ENCODE measurements around the gene NIPSNAP3A.

The NIPSNAP3A gene

GRCh38 chr9:104794070-104794469, 46.6 kb downstream of the NIPSNAP3A start:
- H3K27ac ChIP-seq (ENCODE audit: low read depth, low read length): no peak overlapping the region
- H3K36me3 ChIP-seq (ENCODE audit: insufficient read depth, low read length): peaks cover 96% of the 10 kb centered on the region
- H3K4me3 ChIP-seq (ENCODE audit: low read depth in 1 of 2, low read length in 2 of 2): no peak overlapping the region
- no peaks in the 10 kb centered on the region for H3K9me3 ChIP-seq (ENCODE audit: low read length)
- no peaks in the 10 kb centered on the region for H3K27me3 ChIP-seq (ENCODE audit: control insufficient read depth in 1 of 2, insufficient read depth in 2 of 2, low read length in 2 of 2)
- no peaks in the 10 kb centered on the region for H3K4me1 ChIP-seq (ENCODE audit: insufficient read depth, low read length)
- no peak overlapping the region for H3K9ac ChIP-seq (ENCODE audit: low read length)

DNA sequence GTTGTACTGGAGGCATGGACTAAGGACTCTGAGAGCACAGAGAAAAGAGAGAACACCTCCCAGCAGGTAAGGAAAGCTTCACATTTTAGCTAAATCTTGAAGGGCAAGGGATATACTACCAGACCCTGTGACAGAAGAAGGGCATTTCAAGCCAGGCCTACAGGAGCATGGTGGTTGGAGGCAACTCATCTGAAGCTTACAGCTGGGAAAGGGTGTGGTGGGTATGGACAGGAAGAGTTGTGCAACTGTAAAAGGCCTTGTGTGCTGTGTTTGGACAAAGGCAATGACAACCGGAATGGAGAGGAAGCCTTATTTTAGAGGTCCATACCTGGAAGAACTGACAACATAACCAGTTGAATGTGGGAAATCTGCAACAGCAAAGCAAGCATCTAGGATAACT, 47.6 kb downstream of the NIPSNAP3A start:
- H3K9ac ChIP-seq (ENCODE audit: low read length): no peak overlapping the region
- no peak overlapping the region for H3K27ac ChIP-seq (ENCODE audit: low read depth, low read length)
- H3K4me1 ChIP-seq (ENCODE audit: insufficient read depth, low read length): no peaks in the 10 kb centered on the region
- no peaks in the 10 kb centered on the region for H3K27me3 ChIP-seq (ENCODE audit: control insufficient read depth in 1 of 2, insufficient read depth in 2 of 2, low read length in 2 of 2)
- H3K9me3 ChIP-seq (ENCODE audit: low read length): no peaks in the 10 kb centered on the region
- H3K4me3 ChIP-seq (ENCODE audit: low read depth in 1 of 2, low read length in 2 of 2): no peak overlapping the region
- peaks cover 95% of the 10 kb centered on the region for H3K36me3 ChIP-seq (ENCODE audit: insufficient read depth, low read length)

DNA sequence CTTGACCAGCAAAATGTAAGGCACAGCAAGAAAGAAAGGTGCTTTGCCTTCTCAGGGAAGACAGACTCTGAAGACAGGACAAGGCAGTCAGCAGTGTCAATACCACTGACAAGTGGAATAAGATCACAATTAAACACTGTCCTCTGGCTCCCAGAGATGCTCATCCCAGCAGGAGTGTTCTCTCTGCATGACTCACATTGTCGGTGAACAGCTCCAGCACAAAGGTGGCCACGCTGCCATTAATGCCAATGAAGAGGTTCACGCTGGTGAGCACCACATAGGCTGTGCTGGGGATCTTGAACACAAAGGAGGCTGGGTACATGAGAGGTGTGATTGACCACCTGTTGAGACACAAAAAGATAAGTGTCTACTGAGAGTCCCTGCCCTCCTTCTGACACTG, 48.4 kb downstream of the NIPSNAP3A start:
- Histone ChIP-seq H3K9me3 (ENCODE audit: low read length) (no peaks in the 10 kb centered on the region), H3K27ac (ENCODE audit: low read depth, low read length) (no peak overlapping the region), H3K4me1 (ENCODE audit: insufficient read depth, low read length) (no peaks in the 10 kb centered on the region), H3K27me3 (ENCODE audit: control insufficient read depth in 1 of 2, insufficient read depth in 2 of 2, low read length in 2 of 2) (no peaks in the 10 kb centered on the region), H3K9ac (ENCODE audit: low read length) (no peak overlapping the region), H3K36me3 (ENCODE audit: insufficient read depth, low read length) (peaks cover 95% of the 10 kb centered on the region), H3K4me3 (ENCODE audit: low read depth in 1 of 2, low read length in 2 of 2) (no peak overlapping the region)

- no peak overlapping the region for H3K4me3 ChIP-seq (ENCODE audit: low read depth in 1 of 2, low read length in 2 of 2)
- no peak overlapping the region for H3K27ac ChIP-seq (ENCODE audit: low read depth, low read length)
- H3K36me3 ChIP-seq (ENCODE audit: insufficient read depth, low read length): peaks cover 90% of the 10 kb centered on the region
- H3K4me1 ChIP-seq (ENCODE audit: insufficient read depth, low read length): no peaks in the 10 kb centered on the region
- H3K27me3 ChIP-seq (ENCODE audit: control insufficient read depth in 1 of 2, insufficient read depth in 2 of 2, low read length in 2 of 2): no peaks in the 10 kb centered on the region
- H3K9ac ChIP-seq (ENCODE audit: low read length): no peak overlapping the region
- no peaks in the 10 kb centered on the region for H3K9me3 ChIP-seq (ENCODE audit: low read length)
These were observed 50.9 kb downstream of the NIPSNAP3A start for GRCh38 chr9:104798209-104798995.

GRCh38 chr9:104800068-104800785, 52.7 kb downstream of the NIPSNAP3A start:
- Histone ChIP-seq H3K27me3 (ENCODE audit: control insufficient read depth in 1 of 2, insufficient read depth in 2 of 2, low read length in 2 of 2) (no peaks in the 10 kb centered on the region), H3K4me1 (ENCODE audit: insufficient read depth, low read length) (no peaks in the 10 kb centered on the region), H3K9me3 (ENCODE audit: low read length) (no peaks in the 10 kb centered on the region), H3K36me3 (ENCODE audit: insufficient read depth, low read length) (peaks cover 94% of the 10 kb centered on the region), H3K27ac (ENCODE audit: low read depth, low read length) (no peak overlapping the region), H3K4me3 (ENCODE audit: low read depth in 1 of 2, low read length in 2 of 2) (no peak overlapping the region), H3K9ac (ENCODE audit: low read length) (no peak overlapping the region)

- Histone ChIP-seq H3K9ac (ENCODE audit: low read length) (no peak overlapping the region), H3K27me3 (ENCODE audit: control insufficient read depth in 1 of 2, insufficient read depth in 2 of 2, low read length in 2 of 2) (no peaks in the 10 kb centered on the region), H3K4me3 (ENCODE audit: low read depth in 1 of 2, low read length in 2 of 2) (no peak overlapping the region), H3K4me1 (ENCODE audit: insufficient read depth, low read length) (no peaks in the 10 kb centered on the region), H3K9me3 (ENCODE audit: low read length) (no peaks in the 10 kb centered on the region), H3K36me3 (ENCODE audit: insufficient read depth, low read length) (peaks cover 94% of the 10 kb centered on the region), H3K27ac (ENCODE audit: low read depth, low read length) (no peak overlapping the region)
These were observed 54.6 kb downstream of the NIPSNAP3A start for GRCh38 chr9:104802110-104802509.

DNA sequence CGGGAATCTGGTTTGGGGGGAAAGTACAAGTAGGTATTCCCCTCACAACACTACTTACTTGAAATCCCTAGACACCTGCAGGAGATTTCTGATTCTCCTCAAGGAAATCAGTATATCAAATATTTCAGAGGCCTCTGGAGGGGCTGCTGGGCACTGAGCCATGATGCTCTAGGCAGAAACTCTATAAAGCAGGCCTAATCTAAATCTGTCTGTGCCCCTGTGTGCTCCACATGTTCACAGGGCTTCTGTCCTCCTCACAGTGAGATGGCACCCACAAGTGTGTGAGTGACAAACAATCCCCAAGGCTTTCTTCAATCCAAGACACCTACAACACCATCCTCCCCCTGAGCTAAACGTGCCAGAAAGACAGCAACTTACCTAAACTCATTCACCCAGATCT, 55.4 kb downstream of the NIPSNAP3A start:
- Histone ChIP-seq H3K27ac (ENCODE audit: low read depth, low read length) (no peak overlapping the region), H3K9ac (ENCODE audit: low read length) (no peak overlapping the region), H3K36me3 (ENCODE audit: insufficient read depth, low read length) (peaks cover 88% of the 10 kb centered on the region)

DNA sequence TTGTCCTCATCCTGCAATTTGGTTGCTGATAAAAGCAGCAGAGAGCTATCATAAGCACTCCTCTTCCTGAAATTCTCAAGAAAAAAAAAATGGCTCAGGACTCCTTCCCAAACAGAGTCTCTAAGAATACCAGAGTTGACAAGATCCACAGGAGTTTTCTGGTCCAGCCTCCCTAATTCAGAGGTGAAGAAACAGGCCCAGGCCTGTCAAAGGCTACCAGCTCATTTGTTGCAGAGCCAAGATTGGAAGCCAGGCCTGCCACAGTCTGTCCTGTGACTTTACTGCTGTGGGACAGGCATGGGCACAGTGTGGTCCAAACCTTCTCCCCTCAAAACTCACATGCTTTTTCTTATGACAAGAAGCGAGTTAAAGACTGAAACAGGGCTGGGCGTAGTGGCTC, 58.0 kb downstream of the NIPSNAP3A start:
- Histone ChIP-seq H3K9me3 (ENCODE audit: low read length) (no peaks in the 10 kb centered on the region), H3K27ac (ENCODE audit: low read depth, low read length) (no peak overlapping the region), H3K27me3 (ENCODE audit: control insufficient read depth in 1 of 2, insufficient read depth in 2 of 2, low read length in 2 of 2) (no peaks in the 10 kb centered on the region), H3K36me3 (ENCODE audit: insufficient read depth, low read length) (peaks cover 85% of the 10 kb centered on the region), H3K4me1 (ENCODE audit: insufficient read depth, low read length) (no peaks in the 10 kb centered on the region), H3K9ac (ENCODE audit: low read length) (no peak overlapping the region), H3K4me3 (ENCODE audit: low read depth in 1 of 2, low read length in 2 of 2) (no peak overlapping the region)

More for the DNA sequence above, 55.4 kb downstream of the NIPSNAP3A start:
- Histone ChIP-seq H3K4me3 (ENCODE audit: low read depth in 1 of 2, low read length in 2 of 2) (no peak overlapping the region), H3K9me3 (ENCODE audit: low read length) (no peaks in the 10 kb centered on the region), H3K4me1 (ENCODE audit: insufficient read depth, low read length) (no peaks in the 10 kb centered on the region), H3K27me3 (ENCODE audit: control insufficient read depth in 1 of 2, insufficient read depth in 2 of 2, low read length in 2 of 2) (no peaks in the 10 kb centered on the region)

DNA sequence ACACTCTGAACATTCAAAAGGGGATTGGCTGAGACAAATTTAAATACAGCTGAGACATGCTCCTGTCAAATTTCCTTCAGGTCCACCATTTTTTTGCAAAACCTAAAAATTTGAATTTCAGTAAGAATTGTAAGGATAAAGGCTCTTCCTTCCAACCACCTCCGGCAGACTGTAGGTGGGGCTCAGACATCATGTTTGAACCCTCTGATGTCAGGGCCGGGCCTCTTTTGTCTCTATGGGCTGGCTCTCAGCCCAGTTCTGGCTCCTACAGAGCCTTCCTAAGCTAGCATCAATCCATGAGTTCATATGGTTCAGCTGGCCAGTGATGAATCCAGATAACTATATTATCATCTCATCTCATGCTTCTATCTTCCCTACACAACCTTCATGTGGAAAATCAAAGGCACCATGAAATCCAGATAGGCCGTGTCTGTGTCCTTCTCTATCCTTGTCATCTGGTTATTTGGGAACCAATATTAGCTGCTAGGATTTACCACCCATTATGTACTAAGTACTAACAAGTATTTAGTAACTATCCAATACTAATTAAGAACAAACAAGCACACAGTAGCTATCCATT, 60.6 kb downstream of the NIPSNAP3A start:
- no peak overlapping the region for H3K9ac ChIP-seq (ENCODE audit: low read length)
- H3K36me3 ChIP-seq (ENCODE audit: insufficient read depth, low read length): peaks cover 89% of the 10 kb centered on the region
- peaks cover 10% of the 10 kb centered on the region for H3K4me1 ChIP-seq (ENCODE audit: insufficient read depth, low read length)
- H3K27me3 ChIP-seq (ENCODE audit: control insufficient read depth in 1 of 2, insufficient read depth in 2 of 2, low read length in 2 of 2): no peaks in the 10 kb centered on the region
- H3K9me3 ChIP-seq (ENCODE audit: low read length): no peaks in the 10 kb centered on the region
- no peak overlapping the region for H3K27ac ChIP-seq (ENCODE audit: low read depth, low read length)
- H3K4me3 ChIP-seq (ENCODE audit: low read depth in 1 of 2, low read length in 2 of 2): no peak overlapping the region

All from muscle layer of colon (tissue), 2 donors.